T-helper 22 cell (primary cell): ENCODE measurements around the gene TPP1.

Experiments
- DNase-seq: peaks from one replicate; pipeline ENCODE4 v3.0.0-alpha.2; 2020; ENCODE audit warnings: low read depth

TPP1 gene

GRCh38 chr11:6646918-6647679 is 27.9 kb upstream of the TPP1 start:
- DNase-seq: no peak

- no peak for DNase-seq
Observed at GRCh38 chr11:6646576-6646917, 27.3 kb upstream of the TPP1 start.

- no peak for DNase-seq
Observed at GRCh38 chr11:6646071-6646470, 26.8 kb upstream of the TPP1 start.

- no peak for DNase-seq
Observed at GRCh38 chr11:6642957-6643356, 23.7 kb upstream of the TPP1 start.

GRCh38 chr11:6640985-6641701 is 21.9 kb upstream of the TPP1 start:
- DNase-seq: no peak

GRCh38 chr11:6640036-6640984 is 21.1 kb upstream of the TPP1 start:
- no peak for DNase-seq

GRCh38 chr11:6638429-6638828 is 19.2 kb upstream of the TPP1 start:
- DNase-seq: no peak

- DNase-seq: no peak
Observed at GRCh38 chr11:6637871-6638270, 18.6 kb upstream of the TPP1 start.

- DNase-seq: no peak
Observed at GRCh38 chr11:6636480-6636879, 17.3 kb upstream of the TPP1 start.

GRCh38 chr11:6635082-6635932 is 16.1 kb upstream of the TPP1 start:
- no peak for DNase-seq

GRCh38 chr11:6634534-6634933 is 15.3 kb upstream of the TPP1 start:
- no peak for DNase-seq

- DNase-seq: no peak
Observed at GRCh38 chr11:6633422-6634408, 14.5 kb upstream of the TPP1 start.

GRCh38 chr11:6632116-6633073 is 13.2 kb upstream of the TPP1 start:
- DNase-seq: no peak

- DNase-seq: no peak
Observed at GRCh38 chr11:6631361-6631890, 12.2 kb upstream of the TPP1 start.

GRCh38 chr11:6630632-6631291 is 11.5 kb upstream of the TPP1 start:
- no peak for DNase-seq

- DNase-seq: no peak
Observed at GRCh38 chr11:6629892-6630631, 10.8 kb upstream of the TPP1 start.

- DNase-seq: no peak
Observed at GRCh38 chr11:6629573-6629891, 10.3 kb upstream of the TPP1 start.

- no peak for DNase-seq
Observed at GRCh38 chr11:6628526-6628925, 9.3 kb upstream of the TPP1 start.
